HFF-Myc (cell line): ENCODE data around the gene PKMYT1.

Experiments used
- DNase-seq: peaks from one replicate; pipeline ENCODE4 v3.0.0-alpha.2; 2011; ENCODE audit warnings: low read depth; ENCODE audit errors: extremely low read depth
- H3K4me3 ChIP-seq: replicated peaks from 2 replicates; pipeline ENCODE4 v1.5.1; 2011; ENCODE audit warnings: low read depth, mild to moderate bottlenecking, control low read depth, low read length
- CTCF ChIP-seq: IDR thresholded peaks from 2 replicates; pipeline ENCODE4 v1.5.1; 2012; ENCODE audit warnings: mild to moderate bottlenecking, low read depth, low read length, control low read depth; ENCODE audit errors: missing control alignments

Gene PKMYT1

GRCh38 chr16:2960183-2961010 lies 19.8 kb downstream of the PKMYT1 start:
- H3K4me3 ChIP-seq = no peak overlapping the region
- TF ChIP-seq CTCF = no peak
- DNase-seq = no peak

- no peak for DNase-seq
- H3K4me3 ChIP-seq = no peak overlapping the region
- TF ChIP-seq CTCF = no peak
Measured at GRCh38 chr16:2959206-2959605, 21.0 kb downstream of the PKMYT1 start.

- TF ChIP-seq CTCF = no peak
- no peak overlapping the region for H3K4me3 ChIP-seq
- DNase-seq = no peak
Measured at GRCh38 chr16:2956579-2956956, 23.7 kb downstream of the PKMYT1 start.

- TF ChIP-seq CTCF = no peak
- no peak for DNase-seq
- no peak overlapping the region for H3K4me3 ChIP-seq
Measured at GRCh38 chr16:2955779-2956578, 24.3 kb downstream of the PKMYT1 start.

- no peak overlapping the region for H3K4me3 ChIP-seq
- no peak for DNase-seq
- no peak for TF ChIP-seq CTCF
Measured at GRCh38 chr16:2955438-2955778, 24.8 kb downstream of the PKMYT1 start.

- H3K4me3 ChIP-seq = no peak overlapping the region
- DNase-seq = no peak
- no peak for TF ChIP-seq CTCF
Measured at GRCh38 chr16:2954656-2955381, 25.4 kb downstream of the PKMYT1 start.
